Neural crest cell (in vitro differentiated cells): ENCODE measurements around the gene USP15. TPM values are rescaled to one million over a fixed set of nuclear protein-coding genes. Genes with fewer than 3 reads are reported as not detected.
"Not testable (repeated sequence)": the region's sequence is repeated elsewhere in the genome, so short reads cannot be mapped to it uniquely, and the experiment has no call there.

Source experiments
- DNase-seq: peaks from one replicate; pipeline ENCODE4 v3.0.0; 2021; ENCODE audit warnings: low read depth, mixed read lengths, low spot score
- H3K27ac Mint-ChIP-seq: one replicate; pipeline ENCODE4 v1.8.0; 2021; ENCODE audit warnings: mild to moderate bottlenecking, mixed read lengths; ENCODE audit not compliant: unreplicated experiment
- H3K27me3 Mint-ChIP-seq: 2 replicates; pipeline ENCODE4 v1.8.0; 2021; ENCODE audit warnings: low read depth, mild to moderate bottlenecking, mixed read lengths
- H3K36me3 Mint-ChIP-seq: 2 replicates; pipeline ENCODE4 v1.8.0; 2021; ENCODE audit warnings: low read depth, mild to moderate bottlenecking, mixed read lengths
- H3K4me1 Mint-ChIP-seq: 2 replicates; pipeline ENCODE4 v1.8.0; 2021; ENCODE audit warnings: mixed read lengths
- H3K4me3 Mint-ChIP-seq: one replicate; pipeline ENCODE4 v1.8.0; 2021; ENCODE audit warnings: mild to moderate bottlenecking, mixed read lengths
- H3K9me3 Mint-ChIP-seq: 2 replicates; pipeline ENCODE4 v1.8.0; 2021; ENCODE audit warnings: mixed read lengths
- CTCF ChIP-seq: fragments of 200-600 bp; sonication (generic); conservative IDR thresholded peaks from 2 replicates; pipeline ENCODE4 v1.5.0; 2021; ENCODE audit warnings: antibody characterized with exemption, mild to moderate bottlenecking
- total RNA-seq: library from RNA; stranded (reverse); gene quantifications from 2 replicates; pipeline ENCODE4 v1.2.1, GENCODE V29; 2021

USP15 gene
- total RNA-seq, 1 donor from 2014 or later: 39.6 TPM

- DNase-seq: no peak
- TF ChIP-seq CTCF: no peak
- H3K4me3 Mint-ChIP-seq: no peak overlapping the region
- H3K27me3 Mint-ChIP-seq: peaks cover 10% of the 10 kb centered on the region
- no peaks in the 10 kb centered on the region for H3K4me1 Mint-ChIP-seq
- H3K36me3 Mint-ChIP-seq: peaks cover under 1% of the 10 kb centered on the region
- peaks cover 4% of the 10 kb centered on the region for H3K9me3 Mint-ChIP-seq
- H3K27ac Mint-ChIP-seq: no peak overlapping the region
Observed at GRCh38 chr12:62448436-62448835, 188.2 kb downstream of the USP15 start.

GRCh38 chr12:62455429-62455828, 195.2 kb downstream of the USP15 start:
- not testable (repeated sequence) for H3K9me3 Mint-ChIP-seq, H3K27ac Mint-ChIP-seq, H3K4me3 Mint-ChIP-seq, H3K36me3 Mint-ChIP-seq, DNase-seq, H3K4me1 Mint-ChIP-seq
- peaks cover 10% of the 10 kb centered on the region for H3K27me3 Mint-ChIP-seq

- H3K36me3 Mint-ChIP-seq: peaks cover 4% of the 10 kb centered on the region
Observed at GRCh38 chr12:62458626-62459025, 198.4 kb downstream of the USP15 start.

GRCh38 chr12:62459976-62460375, 199.8 kb downstream of the USP15 start:
- H3K4me3 Mint-ChIP-seq: no peak overlapping the region
- TF ChIP-seq CTCF: no peak
- H3K27me3 Mint-ChIP-seq: no peaks in the 10 kb centered on the region
- H3K36me3 Mint-ChIP-seq: peaks cover 5% of the 10 kb centered on the region
- peaks cover 16% of the 10 kb centered on the region for H3K9me3 Mint-ChIP-seq
- no peak for DNase-seq
- H3K4me1 Mint-ChIP-seq: no peaks in the 10 kb centered on the region
- no peak overlapping the region for H3K27ac Mint-ChIP-seq

More at GRCh38 chr12:62458626-62459025, 198.4 kb downstream of the USP15 start:
- H3K27ac Mint-ChIP-seq: no peak overlapping the region
- no peaks in the 10 kb centered on the region for H3K27me3 Mint-ChIP-seq
- DNase-seq: no peak
- H3K4me1 Mint-ChIP-seq: no peaks in the 10 kb centered on the region
- TF ChIP-seq CTCF: no peak
- H3K9me3 Mint-ChIP-seq: peaks cover 13% of the 10 kb centered on the region
- no peak overlapping the region for H3K4me3 Mint-ChIP-seq

- H3K27ac Mint-ChIP-seq, DNase-seq, H3K27me3 Mint-ChIP-seq, H3K4me1 Mint-ChIP-seq, H3K36me3 Mint-ChIP-seq, H3K4me3 Mint-ChIP-seq: not testable (repeated sequence)
- peaks cover 12% of the 10 kb centered on the region for H3K9me3 Mint-ChIP-seq
Observed at GRCh38 chr12:62461171-62461837, 201.1 kb downstream of the USP15 start.

GRCh38 chr12:62463252-62463651, 203.0 kb downstream of the USP15 start:
- DNase-seq, H3K27ac Mint-ChIP-seq, H3K36me3 Mint-ChIP-seq, H3K27me3 Mint-ChIP-seq: not testable (repeated sequence)
- peak overlapping the region; percentile 47 for H3K4me3 Mint-ChIP-seq
- H3K9me3 Mint-ChIP-seq: peaks cover 12% of the 10 kb centered on the region
- H3K4me1 Mint-ChIP-seq: peaks cover 14% of the 10 kb centered on the region

Other genes starting within 250 kb of the USP15 start
- gene MON2, start 206.4 kb downstream of the USP15 start, total RNA-seq: 40.1 and 40.7 TPM in 2 replicates